ENCODE results near the gene SERPINA10. TPM values are rescaled to one million over a fixed set of nuclear protein-coding genes. Genes with fewer than 3 reads are reported as not detected.

Gene SERPINA10
- under 1 TPM in 1 of 5 donors, not detected in 4; 0.15 TPM for total RNA-seq
- not detected for total RNA-seq (2013)
- total RNA-seq: 0 to 0.07 (median 0) reads per million in 29 experiments

GRCh38 chr14:94292872-94293577 is at the start of gene SERPINA10:
Gene SERPINA10 (minus strand): TSS chr14:94293268. CDS start chr14:94290593, 2,675 bp downstream.
- CTCF ChIA-PET: no interaction called here
- no peaks in the 10 kb centered on the region for H3K4me1 Mint-ChIP-seq
- DNase-seq (no peak), ATAC-seq (replicated peaks in 1 of 4) (no peak)
- H3K36me3 Mint-ChIP-seq: no peaks in the 10 kb centered on the region
- H3K27ac Mint-ChIP-seq: no peak within 1 kb of the TSS
- Histone ChIP-seq H3K4me3 (ENCODE audit: control insufficient read depth in 1 of 2, extremely low read depth in 1 of 2, low read length in 1 of 2) (no peak within 1 kb of the TSS), H3K27ac (ENCODE audit: low read length) (no peak within 1 kb of the TSS), H3K27me3 (replicated peaks in 1 of 2; ENCODE audit: control insufficient read depth in 2 of 2, extremely low read depth in 1 of 2, insufficient read depth in 2 of 2, low read length in 1 of 2) (peaks cover 0 to 24% of the 10 kb centered on the region in 2 experiments), H3K4me1 (ENCODE audit: control insufficient read depth in 1 of 2, extremely low read depth in 1 of 2, insufficient read depth in 2 of 2, low read length in 2 of 2) (no peaks in the 10 kb centered on the region), H3K9me3 (no peaks in the 10 kb centered on the region), H3K36me3 (ENCODE audit: control insufficient read depth in 2 of 2, extremely low read depth in 1 of 2, insufficient read depth in 1 of 2, low read length in 1 of 2) (no peaks in the 10 kb centered on the region)
- no peaks in the 10 kb centered on the region for H3K9me3 Mint-ChIP-seq
- H3K4me3 Mint-ChIP-seq: no peak within 1 kb of the TSS
- H3K27me3 Mint-ChIP-seq: peaks cover 4 to 7% of the 10 kb centered on the region in 2 donors
- POLR2A ChIA-PET: no interaction called here
- WGBS (ENCODE audit: insufficient coverage): 81% methylated on average over 3 of the region's 10 CpGs

- peaks cover 26 to 28% of the 10 kb centered on the region in 2 donors for H3K27me3 Mint-ChIP-seq
- Histone ChIP-seq H3K36me3 (ENCODE audit: control insufficient read depth in 2 of 2, extremely low read depth in 1 of 2, insufficient read depth in 1 of 2, low read length in 1 of 2) (no peaks in the 10 kb centered on the region), H3K4me3 (ENCODE audit: control insufficient read depth in 1 of 2, extremely low read depth in 1 of 2, low read length in 1 of 2) (no peak overlapping the region), H3K27me3 (replicated peaks in 1 of 2; ENCODE audit: control insufficient read depth in 2 of 2, extremely low read depth in 1 of 2, insufficient read depth in 2 of 2, low read length in 1 of 2) (peaks cover 0 to 4% of the 10 kb centered on the region in 2 experiments), H3K4me1 (ENCODE audit: control insufficient read depth in 1 of 2, extremely low read depth in 1 of 2, insufficient read depth in 2 of 2, low read length in 2 of 2) (peaks cover 0 to 3% of the 10 kb centered on the region in 2 experiments), H3K9me3 (no peaks in the 10 kb centered on the region), H3K27ac (ENCODE audit: low read length) (no peak overlapping the region)
- peaks cover 0 to 15% (median 0%) of the 10 kb centered on the region in 3 donors for H3K9me3 Mint-ChIP-seq
- DNase-seq: no peak
- no CpG with 5 or more reads among the region's 2 CpGs for WGBS (ENCODE audit: insufficient coverage)
- POLR2A ChIA-PET: no interaction called here
- H3K36me3 Mint-ChIP-seq: no peaks in the 10 kb centered on the region
- ATAC-seq (replicated peaks in 1 of 4): no peak
- no peak overlapping the region for H3K4me3 Mint-ChIP-seq
- peaks cover 0 to 12% (median 3%) of the 10 kb centered on the region in 3 donors for H3K4me1 Mint-ChIP-seq
- CTCF ChIA-PET: no interaction called here
- no peak overlapping the region for H3K27ac Mint-ChIP-seq
These were observed 49.4 kb upstream of the SERPINA10 start for GRCh38 chr14:94342334-94342934.

GRCh38 chr14:94341656-94342333 is 48.7 kb upstream of the SERPINA10 start:
- DNase-seq (no peak), ATAC-seq (replicated peaks in 1 of 4) (no peak)
- Mint-ChIP-seq H3K27ac (no peak overlapping the region), H3K9me3 (peaks cover 0 to 15% (median 0%) of the 10 kb centered on the region in 3 donors), H3K27me3 (peaks cover 26 to 28% of the 10 kb centered on the region in 2 donors), H3K36me3 (no peaks in the 10 kb centered on the region), H3K4me3 (no peak overlapping the region), H3K4me1 (peaks cover 0 to 10% (median 3%) of the 10 kb centered on the region in 3 donors)
- Histone ChIP-seq H3K27me3 (replicated peaks in 1 of 2; ENCODE audit: control insufficient read depth in 2 of 2, extremely low read depth in 1 of 2, insufficient read depth in 2 of 2, low read length in 1 of 2) (peaks cover 0 to 4% of the 10 kb centered on the region in 2 experiments), H3K27ac (ENCODE audit: low read length) (no peak overlapping the region), H3K36me3 (ENCODE audit: control insufficient read depth in 2 of 2, extremely low read depth in 1 of 2, insufficient read depth in 1 of 2, low read length in 1 of 2) (no peaks in the 10 kb centered on the region), H3K4me3 (ENCODE audit: control insufficient read depth in 1 of 2, extremely low read depth in 1 of 2, low read length in 1 of 2) (no peak overlapping the region), H3K9me3 (no peaks in the 10 kb centered on the region), H3K4me1 (ENCODE audit: control insufficient read depth in 1 of 2, extremely low read depth in 1 of 2, insufficient read depth in 2 of 2, low read length in 2 of 2) (peaks cover 0 to 3% of the 10 kb centered on the region in 2 experiments)
- 36% methylated on average over 5 of the region's 5 CpGs for WGBS (ENCODE audit: insufficient coverage)
- ChIA-PET POLR2A (no interaction called here), CTCF (no interaction called here)

GRCh38 chr14:94340533-94340932 is 47.5 kb upstream of the SERPINA10 start:
- H3K27me3 ChIP-seq (replicated peaks in 1 of 2; ENCODE audit: control insufficient read depth in 2 of 2, extremely low read depth in 1 of 2, insufficient read depth in 2 of 2, low read length in 1 of 2): peaks cover 0 to 4% of the 10 kb centered on the region in 2 experiments
- peaks cover 0 to 3% of the 10 kb centered on the region in 2 experiments for H3K4me1 ChIP-seq (ENCODE audit: control insufficient read depth in 1 of 2, extremely low read depth in 1 of 2, insufficient read depth in 2 of 2, low read length in 2 of 2)
- CTCF ChIA-PET: no interaction called here
- no peak overlapping the region for H3K4me3 Mint-ChIP-seq
- ATAC-seq (replicated peaks in 1 of 4): no peak
- no peaks in the 10 kb centered on the region for H3K9me3 ChIP-seq
- H3K27ac Mint-ChIP-seq: no peak overlapping the region
- peaks cover 28 to 29% of the 10 kb centered on the region in 2 donors for H3K27me3 Mint-ChIP-seq
- no peak overlapping the region for H3K4me3 ChIP-seq (ENCODE audit: control insufficient read depth in 1 of 2, extremely low read depth in 1 of 2, low read length in 1 of 2)
- POLR2A ChIA-PET: no interaction called here
- DNase-seq: no peak
- H3K4me1 Mint-ChIP-seq: peaks cover 0 to 5% (median 0%) of the 10 kb centered on the region in 3 donors
- peaks cover 0 to 15% (median 0%) of the 10 kb centered on the region in 3 donors for H3K9me3 Mint-ChIP-seq
- H3K36me3 Mint-ChIP-seq: no peaks in the 10 kb centered on the region
- no peaks in the 10 kb centered on the region for H3K36me3 ChIP-seq (ENCODE audit: control insufficient read depth in 2 of 2, extremely low read depth in 1 of 2, insufficient read depth in 1 of 2, low read length in 1 of 2)
- no peak overlapping the region for H3K27ac ChIP-seq (ENCODE audit: low read length)

- H3K4me1 Mint-ChIP-seq: peaks cover 0 to 2% (median 0%) of the 10 kb centered on the region in 3 donors
- H3K27me3 Mint-ChIP-seq: peaks cover 32 to 38% of the 10 kb centered on the region in 2 donors
- DNase-seq (no peak), ATAC-seq (replicated peaks in 1 of 4) (no peak)
- no peaks in the 10 kb centered on the region for H3K27me3 ChIP-seq (replicated peaks in 1 of 2; ENCODE audit: control insufficient read depth in 2 of 2, extremely low read depth in 1 of 2, insufficient read depth in 2 of 2, low read length in 1 of 2)
- no peak overlapping the region for H3K27ac Mint-ChIP-seq
- H3K27ac ChIP-seq (ENCODE audit: low read length): no peak overlapping the region
- no peaks in the 10 kb centered on the region for H3K36me3 Mint-ChIP-seq
- H3K9me3 ChIP-seq: no peaks in the 10 kb centered on the region
- no CpG with 5 or more reads among the region's 2 CpGs for WGBS (ENCODE audit: insufficient coverage)
- H3K36me3 ChIP-seq (ENCODE audit: control insufficient read depth in 2 of 2, extremely low read depth in 1 of 2, insufficient read depth in 1 of 2, low read length in 1 of 2): no peaks in the 10 kb centered on the region
- H3K4me3 Mint-ChIP-seq: no peak overlapping the region
- ChIA-PET CTCF (no interaction called here), POLR2A (no interaction called here)
- no peaks in the 10 kb centered on the region for H3K4me1 ChIP-seq (ENCODE audit: control insufficient read depth in 1 of 2, extremely low read depth in 1 of 2, insufficient read depth in 2 of 2, low read length in 2 of 2)
- peaks cover 0 to 15% (median 0%) of the 10 kb centered on the region in 3 donors for H3K9me3 Mint-ChIP-seq
- H3K4me3 ChIP-seq (ENCODE audit: control insufficient read depth in 1 of 2, extremely low read depth in 1 of 2, low read length in 1 of 2): no peak overlapping the region
These were observed 45.0 kb upstream of the SERPINA10 start for GRCh38 chr14:94338023-94338422.

- Histone ChIP-seq H3K27ac (ENCODE audit: low read length) (no peak overlapping the region), H3K27me3 (replicated peaks in 1 of 2; ENCODE audit: control insufficient read depth in 2 of 2, extremely low read depth in 1 of 2, insufficient read depth in 2 of 2, low read length in 1 of 2) (no peaks in the 10 kb centered on the region), H3K4me1 (ENCODE audit: control insufficient read depth in 1 of 2, extremely low read depth in 1 of 2, insufficient read depth in 2 of 2, low read length in 2 of 2) (no peaks in the 10 kb centered on the region), H3K9me3 (no peaks in the 10 kb centered on the region), H3K36me3 (ENCODE audit: control insufficient read depth in 2 of 2, extremely low read depth in 1 of 2, insufficient read depth in 1 of 2, low read length in 1 of 2) (no peaks in the 10 kb centered on the region), H3K4me3 (ENCODE audit: control insufficient read depth in 1 of 2, extremely low read depth in 1 of 2, low read length in 1 of 2) (no peak overlapping the region)
- Mint-ChIP-seq H3K4me1 (peaks cover 0 to 2% (median 0%) of the 10 kb centered on the region in 3 donors), H3K27ac (no peak overlapping the region), H3K36me3 (no peaks in the 10 kb centered on the region), H3K4me3 (no peak overlapping the region), H3K9me3 (peaks cover 0 to 15% (median 0%) of the 10 kb centered on the region in 3 donors), H3K27me3 (peaks cover 32 to 34% of the 10 kb centered on the region in 2 donors)
- WGBS (ENCODE audit: insufficient coverage): 100% methylated on average over 2 of the region's 6 CpGs
- DNase-seq (no peak), ATAC-seq (replicated peaks in 1 of 4) (no peak)
- POLR2A ChIA-PET: no interaction called here
- CTCF ChIA-PET: no interaction called here
These were observed 44.2 kb upstream of the SERPINA10 start for GRCh38 chr14:94337274-94337673.

Measured in T-cell (primary cell).